Aorta (tissue), 5 donors: ENCODE measurements around the gene MSL2. TPM values are rescaled to one million over a fixed set of nuclear protein-coding genes. Genes with fewer than 3 reads are reported as not detected.

Experiments used
- ATAC-seq: fragments of 200-7000 bp; cut with Tn5 transposase; one replicate; pipeline ENCODE4 v1.9.1; 2022; ENCODE audit warnings: moderate library complexity; ENCODE audit not compliant: low FRiP score
- DNase-seq, 2 donors: peaks; one replicate each; pipeline ENCODE4 v3.0.0-alpha.2; 2020
- H3K27ac ChIP-seq, 2 donors: one replicate each; pipeline ENCODE4 v1.5.1; 2013; ENCODE audit warnings: low read length in 2 of 2, mild to moderate bottlenecking in 2 of 2, moderate library complexity in 2 of 2, control low read depth in 1 of 2, inconsistent platforms in 1 of 2, low read depth in 1 of 2
- H3K27me3 ChIP-seq, 2 donors: one replicate each; pipeline ENCODE4 v1.6.1; 2013; ENCODE audit warnings: control low read depth in 1 of 2, low read length in 1 of 2, mild to moderate bottlenecking in 1 of 2, moderate library complexity in 1 of 2; ENCODE audit not compliant: insufficient read depth in 2 of 2, control insufficient read depth in 1 of 2
- H3K36me3 ChIP-seq, 2 donors: one replicate each; pipeline ENCODE4 v1.6.1; 2013; ENCODE audit warnings: control low read depth in 1 of 2, low read length in 1 of 2, mild to moderate bottlenecking in 1 of 2; ENCODE audit not compliant: insufficient read depth in 2 of 2, control insufficient read depth in 1 of 2
- H3K4me1 ChIP-seq, 2 donors: one replicate each; pipeline ENCODE4 v1.6.1; 2013; ENCODE audit warnings: low read length in 2 of 2, control low read depth in 1 of 2, mild to moderate bottlenecking in 1 of 2, moderate library complexity in 1 of 2; ENCODE audit not compliant: insufficient read depth in 2 of 2, control insufficient read depth in 1 of 2
- H3K4me3 ChIP-seq, 2 donors: one replicate each; pipeline ENCODE4 v1.5.1; 2013; ENCODE audit warnings: low read length in 2 of 2, control low read depth in 1 of 2, mild to moderate bottlenecking in 1 of 2
- H3K9me3 ChIP-seq: one replicate; pipeline ENCODE4 v1.6.1; 2013; ENCODE audit warnings: mild to moderate bottlenecking, low read length; ENCODE audit not compliant: control insufficient read depth
- WGBS, 2 donors: extraction: QIAGEN DNeasy Blood & Tissue Kit; methylation state at CpG; one replicate each; pipeline ENCODE4 v1.1.7; 2013; 5-methylcytosine and 5-hydroxymethylcytosine counted together
- intact Hi-C, 2 donors: fragments of 100-400 bp; cut with DNase I; formaldehyde crosslinking; loops; one replicate each; pipeline versions ENCODE4 v1.14.2 to v1.15.0; 2022
- polyA plus RNA-seq, 2 donors: library from polyadenylated mRNA; stranded (reverse); fragments of 200-250 nt; gene quantifications; one replicate each; pipeline ENCODE4 v1.2.3, GENCODE V29; 2013
- total RNA-seq, 2 donors: library from RNA; stranded (reverse); fragmentation: NEBNext Ultra II Directional; extraction: Animal tissue kit (Norgen Biotek cat#: 25700); gene quantifications; one replicate each; pipeline ENCODE4 v1.2.1, GENCODE V29; 2021
- donor health status: healthy with polysubstance abuse.
- donor health status: Bipolar disorder and iron deficiency.
- donor health status: DM: no; HTN: no; CAD: no.
- donor health status: DM: no; HTN: no; CAD: no.
- donor health status: DM: yes; HTN: yes; CAD: no.

MSL2 gene
- total and polyA plus RNA-seq, 4 donors = 4.9 to 33.9 (median 17.0) TPM

DNA sequence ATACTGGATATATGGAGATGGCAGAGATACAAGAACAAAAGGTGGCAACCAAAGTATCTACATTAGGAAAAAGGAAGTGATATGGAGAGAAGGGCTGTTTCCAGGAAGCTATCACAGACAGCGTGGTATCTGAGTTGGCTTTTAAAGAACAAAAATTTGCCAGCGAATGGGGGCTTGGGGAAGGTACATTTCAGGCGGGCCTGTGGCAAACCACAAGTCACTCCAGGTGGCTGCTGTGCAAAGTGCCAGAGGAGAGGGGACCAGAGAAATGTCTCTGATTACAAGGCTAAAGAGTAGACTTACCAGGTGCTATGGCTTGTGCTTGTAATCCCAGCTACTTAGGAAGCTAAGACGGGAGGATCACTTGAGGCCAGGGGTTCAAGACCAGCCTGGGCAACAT lies 91.1 kb downstream of the MSL2 start:
- no peak for ATAC-seq
- Histone ChIP-seq H3K4me1 (no peaks in the 10 kb centered on the region), H3K36me3 (peaks cover 1 to 3% of the 10 kb centered on the region in 2 donors), H3K27me3 (no peaks in the 10 kb centered on the region), H3K4me3 (no peak overlapping the region), H3K9me3 (no peaks in the 10 kb centered on the region), H3K27ac (no peak overlapping the region)
- 91 to 92% methylated on average over 4 of the region's 4 CpGs for WGBS, 2 donors
- DNase-seq = no peak
- intact Hi-C loops = no loop called here

Other genes with a start within 250 kb of the MSL2 start
- gene PPP2R3A, start 230.6 kb downstream of the MSL2 start, total RNA-seq = 10 to 100 TPM; 15.6 to 19.6 TPM
- 1 to 10 TPM; 2.6 to 3.4 TPM for gene PPP2R3A, start 230.6 kb downstream of the MSL2 start, polyA plus RNA-seq
- gene PCCB, start 54.0 kb upstream of the MSL2 start, total RNA-seq = 10 to 100 TPM; 16.4 to 18.7 TPM
- gene PCCB, start 54.0 kb upstream of the MSL2 start, polyA plus RNA-seq = 10 to 100 TPM; 11.5 to 15.0 TPM